Activated CD4-positive, CD25-positive, alpha-beta regulatory T cell (primary cell): ENCODE results near the gene ACVR1.
"Not testable (repeated sequence)": the region's sequence is repeated elsewhere in the genome, so short reads cannot be mapped to it uniquely, and the experiment has no call there.

ENCODE experiments used
- DNase-seq, 4 experiments: peaks; one replicate each; lab custom pipeline; 2025; lab: John Stamatoyannopoulos, UW

The ACVR1 gene

GRCh38 chr2:157827377-157827776 is 48.8 kb downstream of the ACVR1 start:
- no peak for DNase-seq

- DNase-seq = not testable (repeated sequence)
These were observed 49.5 kb downstream of the ACVR1 start for GRCh38 chr2:157826644-157827043.

- no peak for DNase-seq
These were observed 50.2 kb downstream of the ACVR1 start for GRCh38 chr2:157825885-157826284.

- DNase-seq = no peak
These were observed 53.1 kb downstream of the ACVR1 start for GRCh38 chr2:157822993-157823392.

GRCh38 chr2:157822533-157822932 is 53.6 kb downstream of the ACVR1 start:
- no peak for DNase-seq

- DNase-seq = no peak
These were observed 54.5 kb downstream of the ACVR1 start for GRCh38 chr2:157821519-157822131.

GRCh38 chr2:157820193-157820592 is 55.9 kb downstream of the ACVR1 start:
- no peak for DNase-seq

GRCh38 chr2:157819761-157820160 is 56.4 kb downstream of the ACVR1 start:
- DNase-seq = no peak

- DNase-seq = no peak
These were observed 57.9 kb downstream of the ACVR1 start for GRCh38 chr2:157818227-157818626.

- DNase-seq = no peak
These were observed 60.7 kb downstream of the ACVR1 start for GRCh38 chr2:157815421-157815820.

GRCh38 chr2:157813467-157813866 is 62.7 kb downstream of the ACVR1 start:
- DNase-seq = no peak

- no peak for DNase-seq
These were observed 66.1 kb downstream of the ACVR1 start for GRCh38 chr2:157810037-157810436.

- DNase-seq = no peak
These were observed 66.9 kb downstream of the ACVR1 start for GRCh38 chr2:157809212-157809611.

GRCh38 chr2:157808421-157808820 is 67.7 kb downstream of the ACVR1 start:
- no peak for DNase-seq

GRCh38 chr2:157806426-157807077 is 69.6 kb downstream of the ACVR1 start:
- no peak for DNase-seq

- no peak for DNase-seq
These were observed 70.6 kb downstream of the ACVR1 start for GRCh38 chr2:157805519-157805918.

- no peak for DNase-seq
These were observed 71.8 kb downstream of the ACVR1 start for GRCh38 chr2:157804355-157804754.

GRCh38 chr2:157803952-157804351 is 72.2 kb downstream of the ACVR1 start:
- DNase-seq = no peak

- no peak for DNase-seq
These were observed 72.7 kb downstream of the ACVR1 start for GRCh38 chr2:157803476-157803875.

GRCh38 chr2:157800838-157801495 is 75.2 kb downstream of the ACVR1 start:
- DNase-seq = no peak

- no peak for DNase-seq
These were observed 83.0 kb downstream of the ACVR1 start for GRCh38 chr2:157793053-157793612.

- DNase-seq = no peak
These were observed 83.6 kb downstream of the ACVR1 start for GRCh38 chr2:157792335-157793052.
